ENCODE data around the gene SIPA1L3.

GRCh38 chr19:38209671-38210457 is 302.9 kb downstream of the SIPA1L3 start:
- TF ChIP-seq CTCF (IDR thresholded peaks at IDR 0.05) (no peak), POLR2A (IDR thresholded peaks at IDR 0.05) (no peak)
